Measurements from ENCODE around the gene TBC1D19.

TBC1D19 gene

GRCh38 chr4:26737385-26737784 lies 153.5 kb downstream of the TBC1D19 start:
- DNase-seq = no peak

GRCh38 chr4:26741491-26741871 lies 157.6 kb downstream of the TBC1D19 start:
- no peak for DNase-seq

GRCh38 chr4:26746802-26747213 lies 162.9 kb downstream of the TBC1D19 start:
- peak in 1 of 5 donors; percentile 69 for DNase-seq

- no peak for DNase-seq
These were observed 164.9 kb downstream of the TBC1D19 start for GRCh38 chr4:26748811-26749210.

- no peak for DNase-seq
These were observed 166.0 kb downstream of the TBC1D19 start for GRCh38 chr4:26749867-26750266.

- DNase-seq = no peak
These were observed 167.1 kb downstream of the TBC1D19 start for GRCh38 chr4:26751004-26751403.

- peak in 1 of 5 donors; percentile 11 for DNase-seq
These were observed 168.0 kb downstream of the TBC1D19 start for GRCh38 chr4:26751838-26752237.

GRCh38 chr4:26753187-26753586 lies 169.3 kb downstream of the TBC1D19 start:
- DNase-seq = no peak

- no peak for DNase-seq
These were observed 169.7 kb downstream of the TBC1D19 start for GRCh38 chr4:26753617-26754016.

GRCh38 chr4:26757751-26758150 lies 173.9 kb downstream of the TBC1D19 start:
- no peak for DNase-seq

GRCh38 chr4:26758899-26759298 lies 175.0 kb downstream of the TBC1D19 start:
- DNase-seq = no peak

GRCh38 chr4:26762650-26763049 lies 178.8 kb downstream of the TBC1D19 start:
- no peak for DNase-seq

- no peak for DNase-seq
These were observed 179.2 kb downstream of the TBC1D19 start for GRCh38 chr4:26763063-26763462.

GRCh38 chr4:26763648-26764047 lies 179.8 kb downstream of the TBC1D19 start:
- DNase-seq = no peak

- no peak for DNase-seq
These were observed 180.3 kb downstream of the TBC1D19 start for GRCh38 chr4:26764231-26764630.

GRCh38 chr4:26765515-26765914 lies 181.6 kb downstream of the TBC1D19 start:
- no peak for DNase-seq

GRCh38 chr4:26766141-26766540 lies 182.3 kb downstream of the TBC1D19 start:
- DNase-seq = no peak

GRCh38 chr4:26772096-26772873 lies 188.4 kb downstream of the TBC1D19 start:
- DNase-seq = no peak

- DNase-seq = no peak
These were observed 195.3 kb downstream of the TBC1D19 start for GRCh38 chr4:26779224-26779623.

- no peak for DNase-seq
These were observed 195.8 kb downstream of the TBC1D19 start for GRCh38 chr4:26779674-26780073.

- DNase-seq = peak in 1 of 5 donors; percentile 4
These were observed 196.7 kb downstream of the TBC1D19 start for GRCh38 chr4:26780539-26780938.

- no peak for DNase-seq
These were observed 198.4 kb downstream of the TBC1D19 start for GRCh38 chr4:26782168-26782829.

- DNase-seq = no peak
These were observed 198.9 kb downstream of the TBC1D19 start for GRCh38 chr4:26782830-26783202.

- DNase-seq = no peak
These were observed 200.5 kb downstream of the TBC1D19 start for GRCh38 chr4:26784207-26784865.
